GM10266 (cell line): Measurements from ENCODE around the gene SERPINE1.
A peak's percentile ranks its signal among the peaks of the same experiment; 100 is the strongest.

Source experiments
- DNase-seq: peaks from one replicate; pipeline ENCODE4 v3.0.0; 2012; ENCODE audit errors: extremely low spot score
- CTCF ChIP-seq: IDR thresholded peaks from 2 replicates; pipeline ENCODE4 v1.5.1; 2012; ENCODE audit warnings: mild to moderate bottlenecking, low read depth; ENCODE audit not compliant: control insufficient read depth, insufficient read depth; ENCODE audit errors: missing control alignments

The SERPINE1 gene

DNA sequence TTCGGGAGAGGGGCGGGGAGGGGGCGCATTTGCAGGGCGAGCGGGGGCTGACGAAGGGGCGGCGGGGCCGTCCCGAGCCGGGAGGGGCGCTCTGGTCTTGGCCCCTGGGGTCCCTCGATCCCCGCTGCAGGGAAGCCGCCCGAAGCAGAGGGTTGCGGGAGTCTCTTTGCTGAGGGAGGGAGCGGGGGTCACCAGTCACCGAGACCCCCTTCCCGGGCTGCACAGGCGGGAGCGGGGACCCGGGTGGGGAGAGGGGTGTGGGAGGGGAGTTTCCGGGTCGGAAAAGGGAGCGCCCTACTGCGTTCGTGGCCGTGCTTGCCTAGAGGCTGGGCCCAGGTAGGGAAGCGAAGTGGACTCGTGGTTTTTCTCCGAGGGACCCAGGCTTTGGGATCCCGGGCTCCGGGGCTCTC lies 27.8 kb downstream of the SERPINE1 start:
- DNase-seq, result no peak
- TF ChIP-seq CTCF, result no peak

DNA sequence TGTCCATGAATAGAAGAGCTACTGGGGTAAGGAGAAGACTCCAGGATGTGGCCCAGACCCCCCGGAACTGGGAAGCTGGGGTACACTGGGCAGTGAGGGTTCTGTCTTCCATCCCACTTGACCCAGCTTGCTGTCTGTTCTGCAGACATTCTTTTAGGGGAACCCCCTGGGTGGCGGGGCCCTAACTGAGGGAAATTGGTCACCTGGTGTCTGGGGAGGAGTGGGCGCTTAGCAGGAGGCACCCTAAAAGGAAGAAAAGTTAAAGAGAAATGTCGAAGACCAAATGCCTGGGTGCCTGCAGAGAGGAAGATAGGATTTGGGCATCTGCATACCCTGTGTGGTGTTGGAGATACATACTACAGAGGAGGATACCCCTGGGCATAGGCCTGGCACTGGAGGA lies 28.4 kb downstream of the SERPINE1 start:
- peak; percentile 51 for DNase-seq

DNA sequence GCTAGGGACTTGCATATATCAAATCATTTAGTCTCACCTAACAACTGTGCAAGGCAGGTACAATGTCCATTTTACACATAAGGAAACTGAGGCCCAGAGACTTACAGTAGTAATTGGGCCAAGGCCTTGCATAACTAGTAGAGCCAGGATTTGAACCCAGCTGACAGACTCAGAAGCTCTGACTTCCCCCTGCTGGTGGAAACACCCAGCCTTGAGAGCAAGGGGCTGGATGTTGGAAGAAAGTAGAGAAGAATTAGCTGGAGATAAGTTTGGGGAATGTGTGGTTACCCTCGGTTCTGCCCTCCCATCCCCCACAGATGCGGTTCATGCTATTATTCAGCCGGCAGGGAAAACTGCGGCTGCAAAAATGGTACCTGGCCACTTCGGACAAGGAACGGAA lies 29.4 kb downstream of the SERPINE1 start:
- peak; percentile 7 for DNase-seq
- TF ChIP-seq CTCF, result no peak

More for the DNA sequence above, 28.4 kb downstream of the SERPINE1 start:
- no peak for TF ChIP-seq CTCF

DNA sequence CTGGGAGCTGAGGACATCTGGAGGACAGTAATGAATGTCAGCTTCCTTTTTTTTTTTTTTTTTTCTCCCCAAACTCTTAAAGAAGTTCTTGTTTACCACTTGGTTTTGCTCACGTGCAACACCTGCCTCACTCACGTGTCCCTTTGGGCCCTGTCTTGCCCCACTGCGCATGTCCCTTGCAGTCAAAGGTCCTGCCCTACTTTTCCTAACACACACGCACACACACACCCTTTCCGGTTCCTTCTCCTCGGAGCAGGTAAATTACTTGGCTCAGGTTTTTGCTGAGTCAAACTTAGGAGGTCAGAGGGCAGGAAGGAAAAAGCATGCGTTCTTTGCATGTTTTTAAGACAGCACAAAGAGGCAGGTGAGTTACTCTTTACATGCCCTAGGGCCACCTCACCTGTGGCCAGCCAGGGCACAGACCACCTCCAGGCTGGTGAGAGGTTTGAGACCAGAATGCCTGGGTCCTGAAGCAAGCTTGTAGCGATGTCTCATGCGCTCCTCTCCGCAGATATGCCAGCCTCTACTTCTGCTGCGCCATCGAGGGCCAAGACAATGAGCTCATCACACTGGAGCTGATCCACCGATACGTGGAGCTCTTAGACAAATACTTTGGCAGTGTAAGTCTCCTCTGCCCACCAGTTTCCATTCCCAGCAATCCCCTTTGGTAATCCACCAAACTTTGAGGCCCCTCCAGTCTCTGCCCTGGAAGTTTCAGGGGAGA lies 30.1 kb downstream of the SERPINE1 start:
- DNase-seq, result peak; percentile 5
- no peak for TF ChIP-seq CTCF

- DNase-seq, result no peak
- no peak for TF ChIP-seq CTCF
Measured at GRCh38 chr7:101159696-101160674, 33.1 kb downstream of the SERPINE1 start.

DNA sequence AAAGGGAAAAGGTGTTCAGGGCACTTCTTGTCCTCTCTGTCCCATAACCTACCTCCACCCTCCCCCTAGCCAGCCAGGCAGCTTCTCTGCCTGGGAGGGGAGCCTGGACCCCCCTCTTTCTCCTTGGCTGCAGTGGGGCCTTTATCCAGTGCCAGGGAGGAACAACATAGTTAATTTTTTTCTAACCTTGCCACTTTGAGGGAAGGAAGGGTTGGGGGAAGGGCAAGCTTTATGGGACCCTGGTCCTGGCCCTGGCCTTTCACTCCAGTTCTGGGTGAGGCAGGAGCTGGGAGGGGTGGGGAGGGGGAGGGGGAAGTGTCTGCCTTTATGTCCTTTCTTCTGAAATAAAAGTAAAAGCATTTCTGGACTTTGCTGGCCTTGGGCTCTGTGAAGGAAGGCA lies 34.0 kb downstream of the SERPINE1 start:
- no peak for DNase-seq
- no peak for TF ChIP-seq CTCF
